GM21786 (cell line): ENCODE measurements around the gene RUNX1.

ENCODE experiments used
- ATAC-seq: cut with Tn5 transposase; IDR thresholded peaks from one replicate; pipeline ENCODE4 v1.9.1; 2021; ENCODE audit not compliant: unreplicated experiment

Gene RUNX1

DNA sequence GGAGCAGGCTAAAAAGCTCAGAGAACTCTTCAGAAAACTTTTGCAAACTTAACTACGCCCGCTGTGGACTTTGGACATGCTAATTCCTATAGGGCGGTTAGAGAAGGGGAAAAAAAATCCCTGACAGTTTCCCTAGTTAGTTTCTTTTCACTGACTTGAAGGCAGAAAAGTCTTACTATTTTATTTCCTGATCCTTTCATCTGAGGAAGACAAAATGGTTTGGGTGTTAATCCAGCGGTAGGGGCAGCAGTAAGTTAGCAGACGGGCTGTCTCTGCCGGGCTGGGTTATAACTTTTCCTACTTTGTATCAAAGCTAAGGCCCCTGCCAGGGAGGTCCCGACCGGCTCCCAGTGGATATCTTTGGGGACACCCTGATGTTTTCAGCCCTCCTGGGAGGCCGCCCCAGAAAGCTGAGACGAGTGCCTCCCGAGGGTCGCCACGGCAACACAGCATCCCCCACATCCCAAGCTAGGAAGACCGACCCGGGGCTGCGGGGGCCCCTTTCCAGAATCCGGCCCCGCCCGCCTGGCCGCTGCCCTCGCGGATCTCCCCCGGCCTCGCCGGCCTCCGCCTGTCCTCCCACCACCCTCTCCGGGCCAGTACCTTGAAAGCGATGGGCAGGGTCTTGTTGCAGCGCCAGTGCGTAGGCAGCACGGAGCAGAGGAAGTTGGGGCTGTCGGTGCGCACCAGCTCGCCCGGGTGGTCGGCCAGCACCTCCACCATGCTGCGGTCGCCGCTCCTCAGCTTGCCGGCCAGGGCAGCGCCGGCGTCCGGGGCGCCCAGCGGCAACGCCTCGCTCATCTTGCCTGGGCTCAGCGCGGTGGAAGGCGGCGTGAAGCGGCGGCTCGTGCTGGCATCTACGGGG lies 162.6 kb downstream of the RUNX1 start:
- no peak for ATAC-seq

DNA sequence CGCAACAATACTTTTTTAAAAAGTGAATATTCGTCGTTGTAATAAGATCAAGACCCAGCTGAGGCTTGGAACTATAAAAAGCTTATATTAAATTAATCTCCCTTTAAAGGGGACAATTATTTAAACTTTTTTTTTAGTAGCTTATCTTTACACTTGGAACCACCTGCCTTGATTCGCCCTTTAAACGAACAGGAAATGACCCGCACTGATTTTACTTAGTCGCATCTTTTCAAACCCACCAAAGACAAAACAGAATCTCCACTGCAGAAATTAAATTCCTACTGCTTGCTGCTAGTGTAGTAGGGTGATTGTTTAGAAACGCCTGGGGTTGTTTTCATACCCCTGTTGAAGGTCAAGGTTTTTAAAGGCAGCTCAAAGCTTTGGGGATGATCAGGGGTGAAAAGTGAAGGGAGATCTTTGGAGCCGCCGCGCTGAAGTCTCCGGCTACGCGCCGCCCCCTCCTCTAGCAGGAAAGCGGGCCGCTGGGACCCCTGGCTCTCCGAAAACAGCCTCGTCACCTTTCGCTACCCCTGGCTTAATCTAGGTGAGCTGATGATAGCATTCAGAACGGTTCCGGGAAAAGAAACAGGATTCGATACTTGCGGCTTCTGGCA lies 163.4 kb downstream of the RUNX1 start:
- ATAC-seq, result no peak

DNA sequence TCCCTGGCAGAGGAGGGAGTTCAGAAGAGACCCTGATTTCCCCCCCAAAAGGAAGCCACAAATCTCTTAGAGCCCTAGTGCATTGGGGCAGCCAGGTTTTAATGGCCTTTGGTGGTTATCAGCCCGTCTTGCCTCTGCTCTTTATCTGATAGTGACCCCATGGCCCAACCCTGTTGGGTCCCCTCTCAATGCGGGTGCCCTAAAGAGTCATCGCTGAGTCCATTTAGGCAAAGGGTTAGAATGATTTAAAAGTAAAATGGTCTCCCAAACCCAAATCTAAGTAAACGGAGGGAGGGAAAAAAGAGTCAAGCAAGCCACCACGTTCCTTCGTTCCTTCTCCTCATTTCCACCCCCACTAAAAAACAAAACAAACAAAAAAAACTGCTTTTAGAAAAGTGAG lies 164.0 kb downstream of the RUNX1 start:
- ATAC-seq, result no peak

DNA sequence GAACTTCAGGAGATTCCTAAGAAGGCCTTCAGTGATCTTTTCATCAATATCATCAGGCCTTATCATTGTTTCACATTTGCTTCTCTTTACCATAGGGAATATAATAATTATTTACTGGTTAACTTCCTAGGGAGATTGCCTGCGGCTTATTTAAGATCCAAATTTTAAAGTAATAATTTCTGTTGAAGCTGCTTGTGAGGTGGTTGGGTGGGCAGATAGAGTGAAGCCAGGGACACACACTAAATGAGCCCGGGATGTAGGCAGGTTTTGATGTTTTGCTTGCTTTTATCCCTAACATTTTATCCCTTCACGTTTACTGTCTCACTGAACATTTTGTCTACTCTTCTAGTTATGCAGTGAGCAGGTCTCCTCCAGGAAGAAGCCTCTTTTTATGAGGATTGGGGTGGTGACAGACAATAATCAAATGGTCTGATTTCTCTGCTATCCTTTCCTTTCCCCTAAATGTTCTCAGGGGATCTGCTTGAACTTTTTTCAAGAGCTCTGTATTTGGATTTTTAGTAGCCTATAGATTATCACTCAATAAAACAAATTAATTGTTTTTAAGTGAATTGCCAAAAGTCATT lies 164.7 kb downstream of the RUNX1 start:
- no peak for ATAC-seq

DNA sequence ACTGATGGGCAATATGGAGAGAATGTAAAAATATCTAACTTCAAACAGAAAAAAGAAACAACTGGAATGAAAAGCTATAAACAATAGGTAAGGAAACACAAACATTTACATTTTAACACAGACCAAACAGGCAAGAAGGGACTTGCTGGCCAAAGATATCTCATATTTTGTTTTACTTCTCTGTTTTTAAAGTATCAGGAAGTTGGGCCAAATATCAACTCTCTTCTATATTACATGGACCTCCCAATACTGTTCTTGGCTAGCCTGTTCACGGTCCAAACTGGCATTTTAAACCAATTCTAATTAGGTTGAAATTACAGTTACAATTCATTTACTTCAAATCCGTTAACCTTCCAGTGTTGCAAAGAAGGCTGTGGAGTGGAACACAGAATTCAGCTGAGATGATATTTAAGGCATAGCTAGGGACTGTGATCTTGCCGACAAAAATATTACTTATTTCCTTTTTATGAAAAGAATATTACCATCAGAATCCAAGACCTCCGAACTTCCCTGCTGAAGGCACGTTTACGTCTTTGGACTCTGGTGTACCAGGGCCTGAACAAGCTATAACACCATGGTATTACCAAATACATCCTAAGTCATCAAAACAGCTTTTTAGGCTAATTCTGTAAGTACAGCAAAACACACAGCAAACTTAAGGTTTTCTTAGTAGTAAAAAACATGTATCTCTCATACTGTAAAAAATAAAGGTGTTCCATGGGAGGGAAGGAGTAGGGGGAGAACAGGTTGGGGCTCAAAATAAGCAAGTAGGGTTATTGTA lies 165.4 kb downstream of the RUNX1 start:
- ATAC-seq, result no peak

DNA sequence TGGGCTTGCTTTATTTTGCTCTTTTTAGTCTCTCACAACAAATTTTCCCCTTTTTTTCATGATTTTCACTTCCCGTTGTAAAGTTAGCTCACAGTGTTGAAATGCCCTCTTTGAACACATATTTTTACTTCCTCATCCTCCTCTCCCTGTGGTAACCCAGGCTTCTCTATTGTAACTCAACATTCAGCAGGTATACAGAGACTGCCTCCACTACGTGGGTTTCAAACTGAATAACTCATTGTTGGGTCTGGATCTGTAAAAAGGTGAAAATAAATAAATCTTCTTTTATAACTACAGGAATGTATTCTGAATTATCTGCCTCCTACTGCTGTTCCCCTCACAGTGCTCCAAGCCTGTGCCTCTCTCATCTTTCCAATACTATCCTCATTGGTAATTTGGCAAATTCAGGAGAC lies 166.4 kb downstream of the RUNX1 start:
- peak; percentile 57 for ATAC-seq

DNA sequence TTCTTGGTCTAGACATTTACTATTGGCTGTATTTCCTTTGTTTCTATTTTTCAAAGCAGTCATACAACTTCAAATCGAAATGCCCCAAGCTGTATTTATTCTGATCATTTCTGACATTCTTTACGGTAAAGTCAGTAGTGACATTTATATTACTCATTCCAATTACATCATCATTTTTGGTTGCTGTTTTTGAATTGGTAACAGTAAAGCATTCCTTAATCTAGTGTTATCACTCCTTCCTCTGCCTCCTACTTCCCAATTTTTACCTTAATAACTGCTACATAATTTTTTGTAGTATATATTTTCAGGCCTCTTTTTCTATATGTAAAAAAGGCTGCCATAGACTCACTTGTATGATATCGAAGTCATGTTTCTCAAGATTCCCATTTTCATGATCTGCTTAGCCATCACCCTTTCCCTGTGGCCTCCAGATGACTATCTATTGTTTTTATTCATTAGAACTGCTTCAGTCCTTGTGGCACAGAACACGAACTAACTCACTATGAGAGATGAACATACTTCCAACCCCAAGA lies 167.2 kb downstream of the RUNX1 start:
- ATAC-seq, result no peak

DNA sequence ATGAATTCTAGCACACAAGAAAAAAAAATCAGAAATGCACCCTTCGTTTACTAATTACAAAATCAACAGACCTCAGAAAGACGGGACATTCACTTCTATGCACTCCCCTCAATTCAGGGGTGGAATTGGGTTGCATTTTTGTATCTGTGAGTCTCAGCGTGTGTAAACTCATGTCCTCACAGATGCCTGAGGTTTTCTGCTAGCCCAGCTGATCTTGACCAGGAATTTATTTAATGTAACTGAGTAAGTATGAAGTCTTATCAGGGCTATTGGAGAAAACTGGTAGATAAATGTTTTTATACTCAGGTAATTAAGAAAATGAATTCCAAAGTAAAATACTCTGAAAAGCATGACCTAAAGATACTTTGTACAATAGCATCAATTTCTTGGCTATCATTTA lies 167.7 kb downstream of the RUNX1 start:
- no peak for ATAC-seq

DNA sequence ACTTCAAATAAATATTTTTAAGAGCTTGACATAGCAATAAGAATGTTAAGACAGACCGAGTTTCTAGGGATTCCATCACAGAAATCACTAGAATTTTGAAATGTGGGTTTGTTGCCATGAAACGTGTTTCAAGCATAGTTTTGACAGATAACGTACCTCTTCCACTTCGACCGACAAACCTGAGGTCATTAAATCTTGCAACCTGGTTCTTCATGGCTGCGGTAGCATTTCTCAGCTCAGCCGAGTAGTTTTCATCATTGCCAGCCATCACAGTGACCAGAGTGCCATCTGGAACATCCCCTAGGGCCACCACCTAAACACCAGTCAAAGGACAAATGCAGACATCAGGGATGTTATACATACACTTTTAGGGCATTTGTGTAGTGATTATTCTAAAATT lies 168.7 kb downstream of the RUNX1 start:
- ATAC-seq, result no peak

DNA sequence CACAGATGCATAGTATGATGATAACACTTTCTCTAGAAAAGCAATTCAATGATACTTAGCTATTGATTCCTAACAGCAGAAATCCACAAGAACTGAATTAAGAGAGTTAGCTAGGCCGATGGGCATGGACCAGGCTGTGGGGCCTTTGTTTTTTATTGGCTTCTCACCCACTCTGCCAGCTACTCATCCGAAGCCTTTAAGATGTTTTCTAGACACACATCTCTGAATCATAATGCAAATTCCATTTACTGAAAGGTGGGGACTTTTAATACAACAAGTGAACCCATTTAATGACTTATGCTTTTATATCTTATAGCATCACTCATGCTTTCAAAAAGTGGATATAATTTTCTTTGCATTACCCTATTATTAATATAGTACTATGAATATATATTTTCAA lies 170.2 kb downstream of the RUNX1 start:
- no peak for ATAC-seq

DNA sequence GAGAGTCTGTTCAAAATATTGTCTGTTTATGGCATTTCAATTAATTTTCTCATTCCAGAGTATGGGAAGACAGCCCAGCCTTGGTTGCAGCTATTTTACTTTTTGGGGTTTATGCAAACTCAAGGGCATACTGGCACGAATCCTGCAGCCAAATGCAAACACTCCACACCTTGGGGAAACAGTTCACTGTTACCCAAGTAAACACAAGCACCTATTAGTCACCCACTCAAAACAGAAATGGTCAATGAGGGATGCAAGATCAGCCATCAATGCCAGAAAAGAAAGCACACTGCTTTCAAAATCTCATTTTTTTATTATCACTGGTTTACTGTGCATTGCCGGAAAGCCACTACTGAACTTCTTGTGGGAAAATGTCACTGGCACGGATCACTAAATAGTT lies 170.6 kb downstream of the RUNX1 start:
- no peak for ATAC-seq

DNA sequence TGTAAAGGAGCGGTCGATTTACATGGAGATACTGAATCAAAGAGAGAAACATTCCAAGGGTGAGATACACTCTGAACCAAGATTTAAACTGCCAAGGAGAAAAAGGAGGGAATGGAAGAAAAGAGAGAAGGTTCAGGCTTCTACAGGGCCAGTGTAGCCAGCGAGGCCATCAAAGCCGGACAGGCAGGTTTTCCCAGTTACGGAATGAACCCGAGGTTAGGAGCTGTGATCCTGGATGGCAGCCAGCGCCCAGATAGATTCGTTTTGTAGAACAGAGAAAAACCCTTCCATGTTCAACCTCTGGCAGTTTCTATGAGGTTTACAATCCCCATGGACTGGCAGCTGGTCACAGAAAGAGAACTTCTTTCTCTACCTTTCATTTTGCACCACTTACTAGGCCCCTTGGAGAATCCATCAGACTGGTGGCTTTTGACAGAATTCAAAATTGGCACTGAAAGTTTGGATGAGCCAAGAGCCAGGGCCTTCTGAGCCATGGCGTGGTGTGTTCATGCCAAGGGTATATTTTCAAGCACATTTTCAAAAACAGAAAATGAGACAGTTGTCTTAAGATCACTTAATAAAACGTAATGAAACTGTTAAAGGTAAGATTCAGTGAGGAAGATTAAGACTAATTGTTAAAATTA lies 171.5 kb downstream of the RUNX1 start:
- ATAC-seq, result no peak

DNA sequence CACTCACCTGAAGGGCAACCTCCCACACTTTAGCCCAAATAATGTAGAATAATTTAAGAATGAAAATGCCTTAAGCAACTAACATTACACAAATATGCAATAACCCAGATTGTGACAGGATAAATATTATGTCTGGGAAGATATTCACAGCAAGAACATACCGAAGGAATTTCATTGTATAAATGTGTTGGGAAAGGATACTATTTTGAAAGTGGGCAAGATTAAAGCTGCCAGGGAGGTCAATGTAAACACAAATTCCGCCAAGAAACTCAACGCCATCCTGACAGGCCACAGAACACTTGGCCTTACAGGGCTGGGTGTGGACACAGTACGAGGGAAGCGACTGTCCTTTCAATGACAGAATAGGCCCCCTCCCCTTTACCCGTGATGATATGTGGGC lies 173.3 kb downstream of the RUNX1 start:
- no peak for ATAC-seq

DNA sequence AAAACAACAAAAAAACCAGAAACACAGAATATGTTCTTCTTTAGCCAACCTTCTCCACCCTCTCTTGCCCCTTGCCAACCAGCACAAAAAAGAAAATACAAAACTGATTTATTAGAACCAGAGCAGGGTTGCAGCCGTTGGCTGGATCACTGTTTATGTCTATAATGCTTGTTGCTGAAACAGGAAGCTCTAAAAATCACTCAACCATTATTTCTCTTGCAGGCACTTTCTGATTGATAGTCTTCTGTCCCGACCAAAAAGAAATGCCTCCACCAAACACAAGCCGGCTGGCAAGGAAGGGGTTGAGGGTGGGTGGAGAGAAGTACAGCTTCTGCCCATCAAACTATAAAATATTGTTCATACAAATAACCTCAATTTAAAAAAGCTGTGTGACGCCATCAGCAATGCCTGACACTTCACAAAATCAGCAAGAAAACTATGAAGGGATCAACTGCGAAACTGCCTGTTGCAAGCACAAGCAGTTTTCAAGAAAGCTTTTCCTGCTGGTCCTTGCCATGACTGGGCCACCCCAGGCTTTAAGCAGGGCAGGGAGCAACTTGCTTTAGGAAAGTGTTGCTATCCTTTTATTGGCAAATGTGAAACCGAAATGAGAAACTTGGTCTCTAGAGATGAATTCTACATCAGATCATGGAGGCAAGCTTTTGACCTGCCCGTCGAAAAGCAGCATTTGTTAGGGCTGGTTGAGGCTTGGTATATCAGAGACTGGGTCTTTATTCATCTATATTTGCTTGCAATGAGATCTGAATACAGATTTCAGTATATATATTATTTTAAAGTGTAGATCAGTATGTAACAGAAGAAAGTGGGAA lies 174.2 kb downstream of the RUNX1 start:
- peak; percentile 76 for ATAC-seq

DNA sequence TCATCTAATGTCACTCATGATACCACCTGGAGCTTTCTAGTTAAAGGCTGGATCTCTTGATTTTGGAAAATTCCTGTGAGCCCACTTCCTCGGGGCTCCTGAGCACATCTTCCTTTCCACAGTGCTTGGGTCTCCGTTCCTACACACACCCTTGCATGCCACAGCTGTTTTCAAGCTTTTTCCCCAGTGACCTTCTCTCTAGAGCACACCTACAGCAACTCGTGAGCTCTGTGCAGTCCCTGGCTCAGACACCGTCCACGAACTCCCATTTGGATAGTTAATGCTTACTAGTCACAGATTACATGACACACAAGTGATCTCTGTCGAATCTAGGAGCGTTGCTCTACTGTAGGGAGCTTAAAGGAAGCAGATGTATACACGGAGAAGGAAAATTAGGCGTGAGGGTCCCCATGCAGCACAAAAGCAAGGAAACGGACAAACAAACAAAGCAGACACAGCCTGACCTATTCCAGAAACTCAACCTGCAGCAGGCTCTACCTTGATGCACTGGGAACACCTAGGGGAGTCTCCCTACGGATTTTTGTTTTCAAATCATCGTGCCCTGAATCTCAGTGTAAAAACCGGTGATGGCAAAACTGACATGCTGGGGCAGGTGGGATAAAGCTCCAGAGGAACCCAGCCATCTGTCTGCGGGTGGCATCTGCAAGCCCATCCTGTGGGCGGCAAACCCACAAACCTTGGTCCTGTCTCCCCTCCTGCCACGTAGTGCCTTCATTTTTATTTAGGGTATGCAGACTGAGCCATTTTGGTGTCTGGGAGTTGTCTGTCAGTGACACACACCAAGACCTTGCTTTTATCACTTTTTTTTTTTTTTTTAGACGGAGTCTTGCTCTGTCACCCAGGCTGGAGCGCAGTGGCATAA lies 177.8 kb downstream of the RUNX1 start:
- no peak for ATAC-seq

DNA sequence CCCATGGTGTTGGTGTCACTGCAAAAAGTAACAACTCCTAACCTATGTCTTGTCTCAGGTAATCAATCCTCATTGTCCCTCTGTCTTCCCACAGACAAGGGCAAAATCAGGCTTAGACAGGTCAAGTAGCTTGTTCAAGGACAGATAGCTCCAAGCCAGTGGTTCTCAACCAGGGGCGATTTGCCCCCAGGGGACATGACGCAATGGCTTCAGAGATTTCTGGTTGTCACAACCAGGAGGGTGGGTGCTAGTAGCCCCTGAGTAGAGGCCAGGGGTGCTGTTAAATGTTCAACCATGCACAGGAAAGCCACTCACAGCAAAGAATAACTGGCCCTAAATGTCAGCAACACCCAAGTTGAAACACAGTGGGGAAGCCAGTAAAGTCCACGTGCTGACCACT lies 178.9 kb downstream of the RUNX1 start:
- ATAC-seq, result no peak

DNA sequence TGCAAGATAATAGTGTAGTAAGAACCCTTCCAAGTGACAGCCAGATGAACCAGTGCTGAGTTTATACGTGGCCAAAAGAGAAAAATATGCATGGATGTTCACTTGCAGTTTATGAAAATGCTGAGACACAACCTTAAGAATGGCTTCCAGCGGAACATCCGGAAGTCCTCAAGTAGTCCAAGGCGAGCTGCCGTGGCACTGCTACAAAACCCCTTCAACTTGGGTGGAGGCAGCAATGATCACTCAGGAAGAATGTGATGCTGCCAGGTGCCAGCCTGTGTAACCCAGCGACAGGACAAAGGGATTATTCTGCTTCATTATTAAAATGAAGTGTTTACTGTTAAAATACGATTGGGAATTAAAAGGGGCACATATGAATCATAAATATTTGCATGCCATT lies 179.6 kb downstream of the RUNX1 start:
- no peak for ATAC-seq

DNA sequence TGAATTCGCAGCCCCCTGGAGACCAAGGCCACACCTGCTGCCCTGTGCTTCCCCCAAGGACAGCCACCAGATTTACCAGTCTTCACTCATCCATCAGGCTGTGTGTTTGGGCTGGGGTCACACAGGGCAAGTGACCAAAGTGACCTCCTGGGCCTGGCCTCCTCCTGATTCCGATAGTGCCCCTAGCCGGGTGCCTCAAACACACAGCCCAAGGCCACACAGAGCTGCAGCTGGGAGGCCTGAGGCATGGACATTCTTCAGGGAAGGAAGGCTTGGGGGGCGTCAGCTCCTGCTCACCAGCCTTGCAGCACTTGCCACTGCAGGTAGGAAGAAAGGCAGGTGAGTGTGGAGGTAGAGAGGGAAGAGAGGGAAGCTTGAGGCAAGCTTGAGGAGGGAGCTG lies 181.3 kb downstream of the RUNX1 start:
- no peak for ATAC-seq
